GM04504 (cell line): ENCODE results near the gene POLR1A.

ENCODE experiments used
- DNase-seq: peaks from one replicate; pipeline ENCODE4 v3.0.0-alpha.2; 2012; ENCODE audit warnings: low read depth

Gene POLR1A

DNA sequence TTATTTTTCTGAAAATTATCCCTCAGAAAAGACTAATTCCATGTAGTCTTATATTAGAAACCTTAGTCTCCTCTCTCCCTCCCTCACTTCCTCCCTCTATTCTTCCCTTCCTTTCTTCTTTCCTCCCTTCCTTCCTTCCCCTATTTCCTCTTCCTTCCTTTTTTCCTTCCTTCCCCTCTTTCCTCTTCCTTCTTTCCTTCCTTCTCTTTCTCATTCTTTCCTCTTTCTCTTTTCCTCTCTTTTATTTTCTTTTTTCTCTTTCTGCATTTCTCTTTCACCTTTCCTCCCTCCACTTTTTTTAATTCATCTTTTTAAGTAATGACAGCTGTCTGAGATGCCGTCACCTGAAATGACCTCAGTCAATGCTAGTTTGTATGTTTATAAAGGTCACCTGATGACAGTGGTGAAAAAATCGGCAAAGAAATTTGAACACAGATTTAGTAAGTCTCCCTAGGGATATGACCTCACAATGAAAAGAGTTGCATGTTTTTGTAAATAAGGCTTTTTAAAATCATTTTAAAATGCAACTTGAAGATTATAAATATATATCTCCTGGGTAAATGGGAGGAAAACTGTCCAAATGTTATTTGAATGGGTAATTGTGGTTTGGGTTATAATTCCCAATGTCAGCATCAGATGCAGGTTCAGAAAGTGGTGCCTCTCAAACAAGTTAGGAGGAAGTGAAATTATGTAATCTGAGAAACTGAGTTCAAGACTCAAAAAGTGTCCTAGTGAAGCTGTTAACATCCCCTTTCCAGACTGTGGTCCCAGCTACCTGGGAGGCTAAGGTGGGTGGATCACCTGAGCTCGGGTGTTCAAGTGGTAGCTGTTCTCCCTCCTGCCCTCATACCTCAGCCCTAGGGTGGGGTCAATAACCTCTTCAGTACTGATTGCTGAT is 126.6 kb downstream of the POLR1A start:
- DNase-seq = no peak

DNA sequence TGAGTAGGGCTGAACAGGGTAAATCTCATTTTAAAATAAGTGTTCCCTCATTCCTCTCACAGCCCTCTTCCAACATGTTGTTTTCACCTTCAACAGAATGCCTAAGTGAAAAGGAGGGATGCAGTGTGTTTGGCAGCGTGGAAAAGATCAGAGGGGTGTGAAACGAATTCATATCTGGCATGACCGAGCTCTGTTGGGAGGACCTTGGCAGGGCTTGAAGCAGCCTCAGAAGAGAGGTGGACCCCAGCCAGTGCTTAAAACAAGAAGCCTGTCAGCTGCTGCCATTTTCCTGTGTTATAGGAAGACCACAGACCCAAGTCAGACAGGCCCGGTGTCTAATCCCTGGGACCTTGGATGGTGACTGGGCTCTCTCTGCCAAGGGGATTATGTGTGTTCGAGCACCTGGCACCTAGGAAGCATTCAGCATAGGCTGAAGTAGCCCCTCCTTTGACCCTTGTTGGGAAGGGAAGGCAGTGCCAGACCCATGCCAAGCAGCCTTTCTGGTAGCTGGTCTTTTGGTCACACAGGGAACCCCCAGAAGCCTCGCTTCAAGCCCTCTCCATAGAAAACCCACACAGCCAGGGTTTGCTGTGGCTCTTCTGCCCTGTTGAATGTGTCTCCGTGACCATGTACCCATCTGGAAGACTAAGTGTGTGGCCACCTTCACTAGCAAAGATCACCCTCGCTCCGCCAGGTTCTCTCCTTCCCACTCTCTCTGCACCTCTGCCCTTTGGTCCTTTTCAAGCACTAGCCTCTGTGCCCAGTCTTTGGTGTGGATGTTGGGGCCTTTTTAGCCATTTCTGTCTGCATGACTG is 129.4 kb downstream of the POLR1A start:
- DNase-seq = no peak

DNA sequence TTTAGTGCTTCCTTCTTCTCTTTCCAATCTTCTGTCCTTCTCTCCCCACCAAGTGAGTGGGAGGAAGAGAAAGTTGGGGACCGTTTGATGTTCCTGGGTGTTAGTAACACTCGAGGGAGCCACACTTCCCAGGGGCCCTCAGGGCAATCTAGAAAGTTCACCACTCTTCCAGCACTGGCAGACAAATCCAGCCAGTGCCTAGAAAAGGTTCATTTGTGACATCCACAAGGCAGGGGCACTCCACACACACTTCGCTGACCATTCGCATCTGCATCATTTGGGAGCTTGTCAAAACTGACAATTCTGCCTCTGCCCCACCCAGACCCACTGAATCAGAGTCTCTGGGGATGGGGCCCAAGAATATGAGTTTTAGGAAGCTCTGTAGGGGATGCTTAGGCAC is 130.1 kb downstream of the POLR1A start:
- DNase-seq = no peak

DNA sequence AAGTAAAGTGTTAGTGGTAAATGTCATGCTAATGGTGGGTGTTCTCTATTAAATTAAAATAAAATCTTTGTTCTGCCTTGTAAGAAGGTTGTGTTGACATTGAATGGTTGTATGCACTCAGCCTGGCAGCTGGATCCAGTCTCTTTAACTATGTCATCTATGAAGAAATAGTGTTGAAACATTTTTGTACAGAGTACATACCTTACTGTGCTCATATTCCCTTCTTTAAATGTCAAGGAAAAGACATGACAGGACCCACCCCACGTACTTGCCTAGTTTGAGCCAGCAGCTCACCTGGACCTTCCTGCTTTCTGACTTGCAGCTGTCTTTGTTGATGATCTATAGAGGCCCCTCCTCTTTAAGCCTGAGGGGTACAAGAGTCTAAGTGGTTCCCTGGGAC is 131.3 kb downstream of the POLR1A start:
- no peak for DNase-seq

DNA sequence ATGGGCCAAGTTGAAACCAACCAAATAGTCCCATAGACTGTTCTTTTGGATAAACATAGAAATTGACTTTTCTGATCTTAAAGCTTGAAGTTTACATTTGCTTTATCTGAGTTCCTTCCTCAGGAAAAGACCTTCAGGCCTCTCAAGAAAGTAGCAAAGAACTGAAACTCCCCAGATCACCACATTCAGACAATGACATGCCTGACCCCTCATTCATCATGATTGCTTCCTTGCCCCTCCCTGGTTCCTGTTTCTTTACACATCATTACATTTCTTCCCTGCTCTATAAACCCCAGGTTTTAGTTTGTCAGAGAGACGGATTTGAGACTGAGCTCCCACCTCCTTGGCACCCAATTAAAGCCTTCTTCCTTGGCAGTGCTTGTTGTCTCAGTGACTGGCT is 133.3 kb downstream of the POLR1A start:
- DNase-seq = no peak

DNA sequence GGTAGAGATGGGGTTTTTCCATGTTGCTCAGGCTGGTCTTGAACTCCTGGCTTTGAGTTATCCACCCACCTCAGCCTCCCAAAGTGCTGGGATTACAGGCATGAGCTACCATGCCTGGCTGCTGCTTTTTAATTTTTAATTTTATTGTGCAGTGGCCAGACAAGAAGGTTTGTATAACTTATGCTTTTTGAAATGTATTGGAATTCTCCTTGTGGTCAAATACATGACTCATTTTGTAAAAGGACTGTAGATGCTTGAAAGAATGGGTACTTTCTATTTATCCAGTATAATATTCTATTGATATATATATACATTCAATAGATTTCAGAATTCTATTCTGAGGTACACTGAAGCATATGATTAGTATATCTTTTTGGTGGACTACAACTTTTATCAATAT is 134.3 kb downstream of the POLR1A start:
- DNase-seq = no peak
